ENCODE measurements around the gene RPP14.
A peak's percentile ranks its signal among the peaks of the same experiment; 100 is the strongest.

RPP14 gene

DNA sequence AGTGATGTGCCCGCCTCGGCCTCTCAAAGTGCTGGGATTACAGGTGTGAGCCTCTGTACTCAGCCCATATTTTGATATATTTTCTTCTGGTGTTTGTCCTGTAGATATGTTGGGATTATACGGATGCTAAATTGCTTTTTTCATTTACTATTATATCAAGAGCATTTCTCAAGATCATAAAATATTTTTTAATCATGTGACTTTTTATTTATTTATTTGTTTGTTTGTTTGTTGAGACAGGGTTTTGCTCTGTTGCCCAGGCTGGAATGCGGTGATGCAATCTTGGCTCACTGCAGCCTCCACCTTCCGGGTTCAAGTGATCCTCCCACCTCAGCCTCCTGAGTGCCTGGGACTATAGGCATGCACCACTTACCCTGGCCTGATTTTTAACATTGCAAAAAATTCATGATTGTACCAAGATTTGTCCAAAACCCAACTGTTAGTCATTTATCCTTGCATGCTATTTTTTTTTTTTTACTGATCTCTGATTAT is 23.9 kb downstream of the RPP14 start:
- no peak overlapping the region for H3K4me3 ChIP-seq (replicated peaks; ENCODE audit: insufficient read depth, low read length)
- no peak for DNase-seq (ENCODE audit: low read depth in 1 of 2, low spot score in 1 of 2)
- no peak overlapping the region for H3K27ac ChIP-seq (replicated peaks)
- TF ChIP-seq GABPA (IDR thresholded peaks at IDR 0.05; ENCODE audit: low read depth) = no peak
- TF ChIP-seq, protein P1, sequence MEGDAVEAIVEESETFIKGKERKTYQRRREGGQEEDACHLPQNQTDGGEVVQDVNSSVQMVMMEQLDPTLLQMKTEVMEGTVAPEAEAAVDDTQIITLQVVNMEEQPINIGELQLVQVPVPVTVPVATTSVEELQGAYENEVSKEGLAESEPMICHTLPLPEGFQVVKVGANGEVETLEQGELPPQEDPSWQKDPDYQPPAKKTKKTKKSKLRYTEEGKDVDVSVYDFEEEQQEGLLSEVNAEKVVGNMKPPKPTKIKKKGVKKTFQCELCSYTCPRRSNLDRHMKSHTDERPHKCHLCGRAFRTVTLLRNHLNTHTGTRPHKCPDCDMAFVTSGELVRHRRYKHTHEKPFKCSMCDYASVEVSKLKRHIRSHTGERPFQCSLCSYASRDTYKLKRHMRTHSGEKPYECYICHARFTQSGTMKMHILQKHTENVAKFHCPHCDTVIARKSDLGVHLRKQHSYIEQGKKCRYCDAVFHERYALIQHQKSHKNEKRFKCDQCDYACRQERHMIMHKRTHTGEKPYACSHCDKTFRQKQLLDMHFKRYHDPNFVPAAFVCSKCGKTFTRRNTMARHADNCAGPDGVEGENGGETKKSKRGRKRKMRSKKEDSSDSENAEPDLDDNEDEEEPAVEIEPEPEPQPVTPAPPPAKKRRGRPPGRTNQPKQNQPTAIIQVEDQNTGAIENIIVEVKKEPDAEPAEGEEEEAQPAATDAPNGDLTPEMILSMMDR (IDR thresholded peaks at IDR 0.05; ENCODE audit: insufficient read depth, low read length) = no peak
- no peak for TF ChIP-seq SPI1 (IDR thresholded peaks at IDR 0.05; ENCODE audit: borderline replicate concordance, low read depth)
- TF ChIP-seq, protein P2, sequence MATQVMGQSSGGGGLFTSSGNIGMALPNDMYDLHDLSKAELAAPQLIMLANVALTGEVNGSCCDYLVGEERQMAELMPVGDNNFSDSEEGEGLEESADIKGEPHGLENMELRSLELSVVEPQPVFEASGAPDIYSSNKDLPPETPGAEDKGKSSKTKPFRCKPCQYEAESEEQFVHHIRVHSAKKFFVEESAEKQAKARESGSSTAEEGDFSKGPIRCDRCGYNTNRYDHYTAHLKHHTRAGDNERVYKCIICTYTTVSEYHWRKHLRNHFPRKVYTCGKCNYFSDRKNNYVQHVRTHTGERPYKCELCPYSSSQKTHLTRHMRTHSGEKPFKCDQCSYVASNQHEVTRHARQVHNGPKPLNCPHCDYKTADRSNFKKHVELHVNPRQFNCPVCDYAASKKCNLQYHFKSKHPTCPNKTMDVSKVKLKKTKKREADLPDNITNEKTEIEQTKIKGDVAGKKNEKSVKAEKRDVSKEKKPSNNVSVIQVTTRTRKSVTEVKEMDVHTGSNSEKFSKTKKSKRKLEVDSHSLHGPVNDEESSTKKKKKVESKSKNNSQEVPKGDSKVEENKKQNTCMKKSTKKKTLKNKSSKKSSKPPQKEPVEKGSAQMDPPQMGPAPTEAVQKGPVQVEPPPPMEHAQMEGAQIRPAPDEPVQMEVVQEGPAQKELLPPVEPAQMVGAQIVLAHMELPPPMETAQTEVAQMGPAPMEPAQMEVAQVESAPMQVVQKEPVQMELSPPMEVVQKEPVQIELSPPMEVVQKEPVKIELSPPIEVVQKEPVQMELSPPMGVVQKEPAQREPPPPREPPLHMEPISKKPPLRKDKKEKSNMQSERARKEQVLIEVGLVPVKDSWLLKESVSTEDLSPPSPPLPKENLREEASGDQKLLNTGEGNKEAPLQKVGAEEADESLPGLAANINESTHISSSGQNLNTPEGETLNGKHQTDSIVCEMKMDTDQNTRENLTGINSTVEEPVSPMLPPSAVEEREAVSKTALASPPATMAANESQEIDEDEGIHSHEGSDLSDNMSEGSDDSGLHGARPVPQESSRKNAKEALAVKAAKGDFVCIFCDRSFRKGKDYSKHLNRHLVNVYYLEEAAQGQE (IDR thresholded peaks at IDR 0.05; ENCODE audit: insufficient replicate concordance, low read depth) = no peak
- no peak for TF ChIP-seq POLR2AphosphoS5 (IDR thresholded peaks at IDR 0.05; ENCODE audit: low read depth)
- H3K27me3 ChIP-seq (ENCODE audit: insufficient read depth, poor library complexity, severe bottlenecking) = no peaks in the 10 kb centered on the region

DNA sequence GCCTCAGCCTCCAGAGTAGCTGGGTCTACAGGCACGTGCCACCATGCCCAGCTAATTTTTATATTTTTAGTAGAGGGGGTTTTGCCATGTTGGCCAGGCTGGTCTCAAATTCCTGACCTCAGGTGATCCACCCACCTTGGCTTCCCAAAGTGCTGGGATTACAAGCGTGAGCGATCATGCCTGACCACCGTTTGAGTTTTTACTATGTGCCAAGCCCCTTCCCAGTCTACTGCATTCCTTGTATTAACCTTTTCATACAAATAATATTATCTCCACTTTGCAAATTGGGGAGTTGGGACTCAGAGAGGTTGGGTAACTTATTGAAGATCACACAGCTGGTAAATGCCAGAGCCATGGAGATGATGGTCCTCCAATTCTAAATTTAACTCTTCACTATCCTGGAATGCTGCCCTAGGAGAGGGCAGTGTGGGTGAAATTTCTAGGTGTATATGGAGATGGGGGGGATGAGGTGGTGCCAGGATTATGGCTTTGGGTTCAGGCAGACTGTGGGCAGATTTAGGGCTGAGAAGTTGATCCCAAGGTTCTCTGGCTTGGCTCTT is 25.6 kb downstream of the RPP14 start:
- Histone ChIP-seq H3K27me3 (ENCODE audit: insufficient read depth, poor library complexity, severe bottlenecking) (no peaks in the 10 kb centered on the region), H3K4me3 (replicated peaks; ENCODE audit: insufficient read depth, low read length) (no peak overlapping the region; the same call in 1 of the 2 replicates), H3K27ac (replicated peaks) (peak overlapping the region; percentile 92)
- TF ChIP-seq POLR2AphosphoS5 (IDR thresholded peaks at IDR 0.05; ENCODE audit: low read depth) = no peak
- TF ChIP-seq GABPA (IDR thresholded peaks at IDR 0.05; ENCODE audit: low read depth) = no peak
- no peak for TF ChIP-seq SPI1 (IDR thresholded peaks at IDR 0.05; ENCODE audit: borderline replicate concordance, low read depth)
- TF ChIP-seq, protein P2 (IDR thresholded peaks at IDR 0.05; ENCODE audit: insufficient replicate concordance, low read depth) = no peak
- TF ChIP-seq, protein P1 (IDR thresholded peaks at IDR 0.05; ENCODE audit: insufficient read depth, low read length) = no peak
- no peak for DNase-seq (ENCODE audit: low read depth in 1 of 2, low spot score in 1 of 2)

DNA sequence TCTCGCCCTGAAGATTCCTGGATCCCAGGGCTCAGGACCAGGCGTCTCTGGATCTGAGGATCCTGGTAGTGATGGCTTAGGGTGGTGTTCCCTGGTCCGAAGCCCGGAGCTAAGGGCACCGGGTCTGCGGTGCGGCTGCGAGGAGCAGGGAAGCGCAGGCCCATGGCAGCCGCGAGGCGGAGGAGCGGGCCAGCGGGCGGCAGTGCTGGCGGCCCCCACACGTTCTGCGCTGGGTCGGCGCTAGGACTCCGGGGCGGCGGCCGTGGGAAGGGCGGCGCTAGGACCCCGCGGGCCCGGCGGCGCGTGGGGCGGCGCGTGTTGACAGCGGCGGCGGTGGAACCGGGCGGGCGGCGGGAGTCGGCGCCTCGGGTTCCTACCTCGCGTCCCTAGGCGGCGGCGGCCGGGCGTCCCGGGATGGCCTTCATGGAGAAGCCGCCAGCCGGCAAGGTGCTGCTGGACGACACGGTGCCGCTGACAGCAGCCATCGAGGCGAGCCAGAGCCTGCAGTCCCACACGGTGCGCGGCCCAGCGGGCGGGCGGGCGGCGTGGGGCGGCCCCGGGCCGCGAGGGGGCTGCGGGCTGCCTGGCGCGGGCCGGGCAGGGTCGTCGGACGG is 26.6 kb downstream of the RPP14 start, which contains the start of gene PXK:
TSS of gene PXK (plus strand) at position 318 of the 614 bp plus-strand sequence. CDS start at position 415, 97 bp downstream.
- peak in 1 of 2 experiments; percentile 75 for DNase-seq (ENCODE audit: low read depth in 1 of 2, low spot score in 1 of 2)
- H3K4me3 ChIP-seq (replicated peaks; ENCODE audit: insufficient read depth, low read length) = peak within 1 kb of the TSS; percentile 59
- no peaks in the 10 kb centered on the region for H3K27me3 ChIP-seq (ENCODE audit: insufficient read depth, poor library complexity, severe bottlenecking)
- H3K27ac ChIP-seq (replicated peaks) = peak within 1 kb of the TSS; percentile 92
- peak; percentile 61 for TF ChIP-seq POLR2AphosphoS5 (IDR thresholded peaks at IDR 0.05; ENCODE audit: low read depth)
- TF ChIP-seq GABPA (IDR thresholded peaks at IDR 0.05; ENCODE audit: low read depth) = no peak
- no peak for TF ChIP-seq SPI1 (IDR thresholded peaks at IDR 0.05; ENCODE audit: borderline replicate concordance, low read depth)
- TF ChIP-seq, protein P2 (IDR thresholded peaks at IDR 0.05; ENCODE audit: insufficient replicate concordance, low read depth) = peak; percentile 11
- TF ChIP-seq, protein P1 (IDR thresholded peaks at IDR 0.05; ENCODE audit: insufficient read depth, low read length) = no peak

Measured in HL-60 (cell line).